Measurements from ENCODE around the gene UQCC5.
A peak's percentile ranks its signal among the peaks of the same experiment; 100 is the strongest.

UQCC5 gene

GRCh38 chr3:52536369-52537164 lies at the start of gene UQCC5:
UQCC5 (plus strand) TSS chr3:52536605; CDS start chr3:52536756, 151 bp downstream.
- peak; percentile 94 for DNase-seq (ENCODE audit: extremely low read depth, low read depth)

GRCh38 chr3:52487050-52487787 lies 49.2 kb upstream of the UQCC5 start:
- no peak for TF ChIP-seq CTCF (IDR thresholded peaks at IDR 0.05; ENCODE audit: low read depth, low read length)

More at GRCh38 chr3:52536369-52537164, at the start of gene UQCC5:
- no peak; the same call in 1 of the 2 replicates for TF ChIP-seq CTCF (IDR thresholded peaks at IDR 0.05; ENCODE audit: low read depth, low read length)

GRCh38 chr3:52487788-52488691 lies 48.4 kb upstream of the UQCC5 start:
- DNase-seq (ENCODE audit: extremely low read depth, low read depth): no peak
- TF ChIP-seq CTCF (IDR thresholded peaks at IDR 0.05; ENCODE audit: low read depth, low read length): no peak

More at GRCh38 chr3:52487050-52487787, 49.2 kb upstream of the UQCC5 start:
- no peak for DNase-seq (ENCODE audit: extremely low read depth, low read depth)

- TF ChIP-seq CTCF (IDR thresholded peaks at IDR 0.05; ENCODE audit: low read depth, low read length): no peak
- DNase-seq (ENCODE audit: extremely low read depth, low read depth): no peak
These were observed 47.7 kb upstream of the UQCC5 start for GRCh38 chr3:52488746-52489145.

- DNase-seq (ENCODE audit: extremely low read depth, low read depth): no peak
- no peak for TF ChIP-seq CTCF (IDR thresholded peaks at IDR 0.05; ENCODE audit: low read depth, low read length)
These were observed 47.0 kb upstream of the UQCC5 start for GRCh38 chr3:52489453-52489852.

- no peak for DNase-seq (ENCODE audit: extremely low read depth, low read depth)
- no peak for TF ChIP-seq CTCF (IDR thresholded peaks at IDR 0.05; ENCODE audit: low read depth, low read length)
These were observed 46.1 kb upstream of the UQCC5 start for GRCh38 chr3:52490035-52490938.
